Mesothelial cell of epicardium (in vitro differentiated cells): ENCODE results near the gene B4GALT2. TPM values are rescaled to one million over a fixed set of nuclear protein-coding genes. Genes with fewer than 3 reads are reported as not detected.

ENCODE experiments used
- DNase-seq, 2 experiments: peaks; one replicate each; pipeline ENCODE4 v3.0.0; 2021; ENCODE audit warnings: low spot score in 2 of 2; ENCODE audit not compliant: unreplicated experiment in 2 of 2
- H3K27ac Mint-ChIP-seq: 2 replicates; pipeline ENCODE4 v1.8.0; 2021; ENCODE audit warnings: mixed read lengths
- H3K27me3 Mint-ChIP-seq: 2 replicates; pipeline ENCODE4 v1.8.0; 2021; ENCODE audit warnings: low read depth, mixed read lengths
- H3K36me3 Mint-ChIP-seq: 2 replicates; pipeline ENCODE4 v1.8.0; 2021; ENCODE audit warnings: mixed read lengths
- H3K4me1 Mint-ChIP-seq: 2 replicates; pipeline ENCODE4 v1.8.0; 2021; ENCODE audit warnings: mixed read lengths
- H3K4me3 Mint-ChIP-seq: 2 replicates; pipeline ENCODE4 v1.8.0; 2021; ENCODE audit warnings: mild to moderate bottlenecking, moderate library complexity, mixed read lengths
- H3K9me3 Mint-ChIP-seq: 2 replicates; pipeline ENCODE4 v1.8.0; 2021; ENCODE audit warnings: mixed read lengths
- total RNA-seq: library from RNA; stranded (reverse); gene quantifications from 3 replicates; pipeline ENCODE4 v1.2.1, GENCODE V29; 2021
- TF ChIP-seq, protein P1 (sequence below): fragments of 200-600 bp; sonication (generic); IDR thresholded peaks from one replicate; pipeline ENCODE4 v1.5.0; 2021; ENCODE audit warnings: antibody characterized with exemption; ENCODE audit not compliant: unreplicated experiment

The B4GALT2 gene
- total RNA-seq, 1 donor from 2014 or later = 55.8 TPM

DNA sequence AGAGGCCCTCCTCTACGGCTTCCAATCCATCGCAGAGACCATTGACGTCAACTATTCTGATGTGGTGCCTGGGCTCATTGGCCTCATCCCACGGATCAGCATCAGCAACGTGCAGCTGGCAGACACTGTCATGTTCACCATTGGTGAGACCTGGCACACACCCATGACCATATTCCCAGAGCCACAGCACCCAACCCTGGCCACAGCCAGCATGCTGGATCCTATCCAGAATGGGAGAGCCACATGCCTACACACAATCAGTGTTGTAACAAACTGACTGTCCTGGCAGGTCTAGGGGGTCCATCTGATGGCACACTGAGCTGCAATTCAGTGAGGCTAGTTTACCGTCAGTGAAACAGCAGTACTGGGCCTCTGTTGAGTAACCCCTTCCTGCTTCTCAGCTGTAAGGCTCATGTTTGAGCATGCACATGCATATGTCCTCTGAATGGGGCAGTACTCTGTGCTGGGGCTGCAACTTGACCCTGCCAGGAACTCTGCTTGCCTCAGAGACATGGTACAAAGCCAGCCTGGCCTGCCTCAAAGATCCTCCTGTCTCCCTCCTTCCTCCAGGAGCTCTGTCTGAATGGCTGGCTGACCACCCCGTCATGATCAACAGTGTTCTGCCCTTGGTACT lies 21.5 kb upstream of the B4GALT2 start:
- Mint-ChIP-seq H3K4me1 (peaks cover 9% of the 10 kb centered on the region), H3K4me3 (no peak overlapping the region), H3K27me3 (no peaks in the 10 kb centered on the region), H3K9me3 (no peaks in the 10 kb centered on the region), H3K36me3 (peaks cover 5% of the 10 kb centered on the region), H3K27ac (no peak overlapping the region)
- TF ChIP-seq, protein P1, sequence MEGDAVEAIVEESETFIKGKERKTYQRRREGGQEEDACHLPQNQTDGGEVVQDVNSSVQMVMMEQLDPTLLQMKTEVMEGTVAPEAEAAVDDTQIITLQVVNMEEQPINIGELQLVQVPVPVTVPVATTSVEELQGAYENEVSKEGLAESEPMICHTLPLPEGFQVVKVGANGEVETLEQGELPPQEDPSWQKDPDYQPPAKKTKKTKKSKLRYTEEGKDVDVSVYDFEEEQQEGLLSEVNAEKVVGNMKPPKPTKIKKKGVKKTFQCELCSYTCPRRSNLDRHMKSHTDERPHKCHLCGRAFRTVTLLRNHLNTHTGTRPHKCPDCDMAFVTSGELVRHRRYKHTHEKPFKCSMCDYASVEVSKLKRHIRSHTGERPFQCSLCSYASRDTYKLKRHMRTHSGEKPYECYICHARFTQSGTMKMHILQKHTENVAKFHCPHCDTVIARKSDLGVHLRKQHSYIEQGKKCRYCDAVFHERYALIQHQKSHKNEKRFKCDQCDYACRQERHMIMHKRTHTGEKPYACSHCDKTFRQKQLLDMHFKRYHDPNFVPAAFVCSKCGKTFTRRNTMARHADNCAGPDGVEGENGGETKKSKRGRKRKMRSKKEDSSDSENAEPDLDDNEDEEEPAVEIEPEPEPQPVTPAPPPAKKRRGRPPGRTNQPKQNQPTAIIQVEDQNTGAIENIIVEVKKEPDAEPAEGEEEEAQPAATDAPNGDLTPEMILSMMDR = no peak
- no peak for DNase-seq

DNA sequence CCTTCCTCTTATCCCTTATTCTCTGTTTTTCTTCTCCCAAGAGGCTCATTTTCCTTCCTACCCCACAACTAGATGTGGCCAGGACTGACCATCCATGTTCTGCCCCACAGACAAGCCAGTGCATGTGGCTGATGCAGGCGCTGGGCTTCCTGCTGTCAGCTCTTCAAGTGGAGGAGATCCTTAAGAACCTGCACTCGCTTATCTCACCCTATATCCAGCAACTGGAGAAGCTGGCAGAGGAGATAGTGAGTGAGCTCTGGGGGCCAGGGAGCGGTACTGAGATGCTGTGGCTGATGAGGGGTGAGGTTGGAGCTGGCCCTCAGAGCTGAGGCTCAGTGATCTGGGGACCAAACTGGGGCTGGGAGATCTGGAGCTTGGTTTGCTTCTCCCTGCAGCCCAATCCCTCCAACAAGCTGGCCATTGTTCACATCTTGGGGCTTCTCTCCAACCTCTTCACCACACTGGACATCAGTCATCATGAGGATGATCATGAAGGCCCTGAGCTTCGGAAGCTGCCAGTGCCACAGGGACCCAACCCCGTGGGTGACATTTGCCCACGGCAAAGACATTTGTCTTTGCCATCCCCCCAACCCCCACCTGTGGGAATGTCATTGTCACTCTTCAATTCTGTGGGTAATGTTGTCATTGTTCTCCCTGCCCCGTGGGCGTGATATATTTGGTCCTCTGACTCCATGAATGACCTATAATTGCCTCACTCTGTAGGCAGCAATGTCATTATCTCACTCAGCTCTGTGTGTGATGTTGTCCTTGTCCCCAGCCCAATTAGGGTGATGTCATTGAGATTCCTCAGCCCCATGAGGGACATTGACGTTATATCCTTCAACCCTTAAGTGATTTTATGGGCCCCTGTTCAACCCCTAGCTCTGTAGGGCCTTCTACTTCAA lies 20.4 kb upstream of the B4GALT2 start:
- H3K36me3 Mint-ChIP-seq = peaks cover 5% of the 10 kb centered on the region
- H3K4me3 Mint-ChIP-seq = no peak overlapping the region
- no peaks in the 10 kb centered on the region for H3K9me3 Mint-ChIP-seq
- no peak overlapping the region for H3K27ac Mint-ChIP-seq
- H3K27me3 Mint-ChIP-seq = no peaks in the 10 kb centered on the region
- TF ChIP-seq, protein P1 = no peak
- H3K4me1 Mint-ChIP-seq = peaks cover under 1% of the 10 kb centered on the region
- DNase-seq = no peak

DNA sequence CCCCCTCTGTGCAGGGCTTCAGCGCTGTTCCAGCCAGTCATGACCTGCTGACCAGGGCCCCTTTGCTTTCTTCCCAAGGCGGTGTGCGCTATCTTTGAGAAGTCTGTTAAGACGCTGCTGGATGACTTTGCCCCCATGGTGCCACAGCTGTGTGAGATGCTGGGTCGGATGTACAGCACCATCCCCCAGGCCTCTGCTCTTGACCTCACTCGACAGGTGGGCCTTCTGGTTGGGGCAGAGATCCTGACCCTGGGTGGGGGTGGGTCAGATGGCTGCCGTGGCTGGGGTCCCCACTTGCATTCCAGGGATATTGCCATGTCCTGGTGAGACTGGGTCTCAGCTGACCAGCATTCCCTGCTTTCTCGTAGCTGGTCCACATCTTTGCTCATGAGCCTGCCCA lies 18.2 kb upstream of the B4GALT2 start:
- H3K4me1 Mint-ChIP-seq = no peaks in the 10 kb centered on the region
- H3K27me3 Mint-ChIP-seq = no peaks in the 10 kb centered on the region
- H3K27ac Mint-ChIP-seq = no peak overlapping the region
- H3K4me3 Mint-ChIP-seq = no peak overlapping the region
- H3K9me3 Mint-ChIP-seq = no peaks in the 10 kb centered on the region
- no peak for DNase-seq
- H3K36me3 Mint-ChIP-seq = peaks cover 5% of the 10 kb centered on the region
- TF ChIP-seq, protein P1 = no peak

DNA sequence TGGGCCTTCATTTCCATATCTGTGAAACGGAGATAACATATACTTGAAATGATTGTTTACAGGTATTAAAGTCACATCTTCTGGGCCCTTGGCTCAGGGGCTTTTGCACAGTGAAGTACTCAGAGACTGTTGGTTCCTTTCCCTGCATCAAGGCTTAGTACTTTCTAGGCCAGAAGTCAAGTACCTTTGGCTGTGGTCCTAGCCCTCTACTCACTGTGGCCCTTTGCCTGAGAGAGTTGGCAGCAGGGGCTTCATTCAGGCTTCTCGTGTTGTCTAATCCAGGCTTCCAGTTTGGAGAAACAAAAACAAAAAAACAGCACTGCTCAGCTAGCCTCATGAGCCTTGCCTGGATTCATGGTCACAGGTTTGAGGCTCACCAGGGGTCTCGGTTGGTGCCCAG lies 17.3 kb upstream of the B4GALT2 start:
- Mint-ChIP-seq H3K27ac (no peak overlapping the region), H3K9me3 (no peaks in the 10 kb centered on the region), H3K4me3 (no peak overlapping the region), H3K27me3 (no peaks in the 10 kb centered on the region), H3K4me1 (no peaks in the 10 kb centered on the region), H3K36me3 (peaks cover 6% of the 10 kb centered on the region)
- DNase-seq = no peak
- TF ChIP-seq, protein P1 = no peak

- H3K27ac Mint-ChIP-seq = no peak overlapping the region
- no peak for DNase-seq
- TF ChIP-seq, protein P1 = no peak
- H3K4me3 Mint-ChIP-seq = no peak overlapping the region
- no peaks in the 10 kb centered on the region for H3K27me3 Mint-ChIP-seq
- no peaks in the 10 kb centered on the region for H3K4me1 Mint-ChIP-seq
- no peaks in the 10 kb centered on the region for H3K9me3 Mint-ChIP-seq
- peaks cover 5% of the 10 kb centered on the region for H3K36me3 Mint-ChIP-seq
Observed at GRCh38 chr1:43962324-43962723, 16.7 kb upstream of the B4GALT2 start.
